ENCODE measurements around the gene CASS4. TPM values are rescaled to one million over a fixed set of nuclear protein-coding genes. Genes with fewer than 3 reads are reported as not detected.

The CASS4 gene
- total RNA-seq, 1 experiment from 2014 or later = not detected

- H4K8ac ChIP-seq (replicated peaks; ENCODE audit: insufficient read length, low read depth, low read length) = no peak overlapping the region
- H3K27ac ChIP-seq (ENCODE audit: insufficient read length, low read depth, low read length) = no peak overlapping the region
- no peak overlapping the region for H2BK120ac ChIP-seq (ENCODE audit: low read depth, low read length, poor library complexity, severe bottlenecking)
- TF ChIP-seq CTCF (conservative IDR thresholded peaks at IDR 0.05) = no peak
- no peak overlapping the region for H2BK5ac ChIP-seq (ENCODE audit: insufficient read length, low read length)
- H3K23ac ChIP-seq (ENCODE audit: insufficient read length, low read depth, low read length) = no peak overlapping the region
- no peak overlapping the region for H3K4me2 ChIP-seq (ENCODE audit: insufficient read depth, insufficient read length, low read length)
- Mint-ChIP-seq H3K9me3 (no peaks in the 10 kb centered on the region), H3K27me3 (ENCODE audit: low read depth) (peaks cover 22% of the 10 kb centered on the region), H3K36me3 (ENCODE audit: insufficient read depth in 1 of 3, low read depth in 3 of 3) (no peaks in the 10 kb centered on the region), H3K4me3 (no peak overlapping the region), H3K4me1 (peaks cover 5% of the 10 kb centered on the region in 2 experiments), H3K27ac (peak overlapping the region in 2 of 3 experiments; percentile 48 to 53; a peak in 2 of 7 replicates)
- no peak overlapping the region for H3K4ac ChIP-seq (ENCODE audit: low read depth, low read length)
- no peak overlapping the region for H2BK20ac ChIP-seq (ENCODE audit: low read depth, low read length, poor library complexity, severe bottlenecking)
- H4K91ac ChIP-seq (ENCODE audit: insufficient read length, low read depth, low read length) = no peak overlapping the region
- H4K20me1 ChIP-seq (ENCODE audit: control insufficient read depth, insufficient read depth, insufficient read length) = no peaks in the 10 kb centered on the region
- H3K56ac ChIP-seq (ENCODE audit: insufficient read length, low read depth, low read length) = no peak overlapping the region
- no peak overlapping the region for H3K9ac ChIP-seq (ENCODE audit: extremely low read depth, insufficient read length, low read length)
- WGBS (ENCODE audit: extremely low coverage, insufficient read length, low lambda C conversion rate) = no CpG with 5 or more reads among the region's 27 CpGs
- no peak for DNase-seq
- no peaks in the 10 kb centered on the region for H3K27me3 ChIP-seq (ENCODE audit: insufficient read depth, low read length)
- no peak overlapping the region for H3K14ac ChIP-seq (ENCODE audit: insufficient read depth, low read length)
- H4K5ac ChIP-seq (ENCODE audit: insufficient read length, low read depth, low read length) = no peak overlapping the region
- no peaks in the 10 kb centered on the region for H3K9me3 ChIP-seq (ENCODE audit: control insufficient read depth, low read depth, low read length)
- H3K79me1 ChIP-seq (ENCODE audit: insufficient read depth, low read depth, low read length, poor library complexity, severe bottlenecking) = no peaks in the 10 kb centered on the region
- H2AFZ ChIP-seq (ENCODE audit: low read length) = no peak overlapping the region
- H3K18ac ChIP-seq (ENCODE audit: insufficient read length, low read depth, low read length) = no peak overlapping the region
- no peak overlapping the region for H2BK12ac ChIP-seq (ENCODE audit: insufficient read length, low read depth, low read length)
- no peak overlapping the region for H3T11ph ChIP-seq (ENCODE audit: low read length)
- H2AK5ac ChIP-seq (ENCODE audit: insufficient read length, low read length) = no peak overlapping the region
- no peaks in the 10 kb centered on the region for H3K23me2 ChIP-seq (ENCODE audit: insufficient read length, low read depth, low read length, poor library complexity, severe bottlenecking)
- no peaks in the 10 kb centered on the region for H3K79me2 ChIP-seq (ENCODE audit: insufficient read depth, low read length)
- no peak overlapping the region for H2BK15ac ChIP-seq (ENCODE audit: low read depth, low read length)
- H3K4me1 ChIP-seq (ENCODE audit: insufficient read depth, low read length) = no peaks in the 10 kb centered on the region
Measured at GRCh38 chr20:56443654-56444540, 31.8 kb downstream of the CASS4 start.
